Loucy (cell line): ENCODE measurements around the gene MED10.

ENCODE experiments used
- H2AFZ ChIP-seq: fragments of 200-600 bp; sonication (generic); 2 replicates; pipeline ENCODE4 v1.6.0; 2016; ENCODE audit warnings: antibody characterized with exemption, mild to moderate bottlenecking, low read length, moderate library complexity
- H3F3A ChIP-seq: fragments of 200-600 bp; 2 replicates; pipeline ENCODE4 v1.6.0; 2016; ENCODE audit warnings: antibody characterized with exemption, low read depth, mild to moderate bottlenecking
- H3K27me3 ChIP-seq: fragments of 200-600 bp; sonication (generic); 2 replicates; pipeline ENCODE4 v1.6.1; 2014; ENCODE audit warnings: low read length, mild to moderate bottlenecking; ENCODE audit not compliant: insufficient read depth, poor library complexity, severe bottlenecking
- H3K36me3 ChIP-seq: fragments of 200-600 bp; sonication (generic); 2 replicates; pipeline ENCODE4 v1.6.1; 2016; ENCODE audit warnings: low read length; ENCODE audit not compliant: insufficient read depth
- H3K4me1 ChIP-seq: fragments of 200-600 bp; sonication (generic); 2 replicates; pipeline ENCODE4 v1.5.1; 2014; ENCODE audit warnings: low read length, mild to moderate bottlenecking; ENCODE audit not compliant: insufficient read depth, poor library complexity, severe bottlenecking
- H3K4me2 ChIP-seq: fragments of 200-600 bp; sonication (generic); 2 replicates; pipeline ENCODE4 v1.6.0; 2014; ENCODE audit warnings: antibody characterized with exemption, low read length, low read depth, mild to moderate bottlenecking; ENCODE audit not compliant: poor library complexity, severe bottlenecking
- H3K4me3 ChIP-seq: fragments of 200-600 bp; sonication (generic); 2 replicates; pipeline ENCODE4 v1.5.1; 2014; ENCODE audit warnings: low read length, mild to moderate bottlenecking, mixed read lengths; ENCODE audit not compliant: poor library complexity, severe bottlenecking
- H3K79me2 ChIP-seq: fragments of 200-600 bp; sonication (generic); 2 replicates; pipeline ENCODE4 v1.6.1; 2014; ENCODE audit warnings: low read length; ENCODE audit not compliant: insufficient read depth
- H3K9ac ChIP-seq: fragments of 200-600 bp; sonication (generic); 2 replicates; pipeline ENCODE4 v1.6.0; 2014; ENCODE audit warnings: mild to moderate bottlenecking, low read depth, low read length, moderate library complexity; ENCODE audit not compliant: poor library complexity, severe bottlenecking
- H3K9me2 ChIP-seq: fragments of 200-600 bp; sonication (generic); replicated peaks from 2 replicates; pipeline ENCODE4 v1.6.1; 2016; ENCODE audit warnings: low read depth, low read length, mixed read lengths
- H3K9me3 ChIP-seq: fragments of 200-600 bp; sonication (generic); 2 replicates; pipeline ENCODE4 v1.6.1; 2014; ENCODE audit warnings: mild to moderate bottlenecking, antibody characterized with exemption, low read length, low read depth; ENCODE audit not compliant: insufficient read depth
- H4K20me1 ChIP-seq: fragments of 200-600 bp; sonication (generic); 2 replicates; pipeline ENCODE4 v1.6.0; 2014; ENCODE audit warnings: antibody characterized with exemption, low read length, mild to moderate bottlenecking; ENCODE audit not compliant: insufficient read depth, poor library complexity, severe bottlenecking
- CTCF ChIP-seq: fragments of 200-600 bp; sonication (generic); conservative IDR thresholded peaks from 2 replicates; pipeline ENCODE4 v1.5.1; 2014; ENCODE audit warnings: mild to moderate bottlenecking, antibody characterized with exemption, low read length
- EZH2phosphoT487 ChIP-seq: fragments of 200-600 bp; IDR thresholded peaks from 2 replicates; pipeline ENCODE4 v1.6.1; 2018; ENCODE audit warnings: antibody characterized with exemption, mild to moderate bottlenecking, moderate library complexity, borderline replicate concordance

The MED10 gene

GRCh38 chr5:6418679-6419276 lies 40.4 kb upstream of the MED10 start:
- no peaks in the 10 kb centered on the region for H3K9me2 ChIP-seq
- no peaks in the 10 kb centered on the region for H3K79me2 ChIP-seq
- no peak overlapping the region for H3K9ac ChIP-seq
- TF ChIP-seq CTCF (no peak), EZH2phosphoT487 (no peak)
- no peak overlapping the region for H3K4me2 ChIP-seq
- no peaks in the 10 kb centered on the region for H3K27me3 ChIP-seq
- no peak overlapping the region for H2AFZ ChIP-seq
- H3K4me3 ChIP-seq, result no peak overlapping the region
- H3K4me1 ChIP-seq, result no peaks in the 10 kb centered on the region
- H3K9me3 ChIP-seq, result no peaks in the 10 kb centered on the region; the same call in 1 of the 2 replicates
- H3F3A ChIP-seq, result no peaks in the 10 kb centered on the region
- H4K20me1 ChIP-seq, result no peaks in the 10 kb centered on the region
- H3K36me3 ChIP-seq, result no peaks in the 10 kb centered on the region

GRCh38 chr5:6417657-6418056 lies 39.3 kb upstream of the MED10 start:
- H3K4me2 ChIP-seq, result no peak overlapping the region
- H3K4me3 ChIP-seq, result no peak overlapping the region
- H4K20me1 ChIP-seq, result no peaks in the 10 kb centered on the region
- no peak overlapping the region for H2AFZ ChIP-seq
- H3K27me3 ChIP-seq, result no peaks in the 10 kb centered on the region
- H3K9me2 ChIP-seq, result no peaks in the 10 kb centered on the region
- no peaks in the 10 kb centered on the region for H3K4me1 ChIP-seq
- TF ChIP-seq EZH2phosphoT487 (no peak), CTCF (no peak)
- H3K9ac ChIP-seq, result no peak overlapping the region
- no peaks in the 10 kb centered on the region for H3K79me2 ChIP-seq
- H3K36me3 ChIP-seq, result no peaks in the 10 kb centered on the region
- no peaks in the 10 kb centered on the region; the same call in 1 of the 2 replicates for H3K9me3 ChIP-seq
- H3F3A ChIP-seq, result no peaks in the 10 kb centered on the region

GRCh38 chr5:6412811-6413210 lies 34.5 kb upstream of the MED10 start:
- Histone ChIP-seq H2AFZ (no peak overlapping the region), H3K9ac (no peak overlapping the region), H3K4me3 (no peak overlapping the region), H3K9me2 (no peaks in the 10 kb centered on the region), H3K79me2 (no peaks in the 10 kb centered on the region), H3K4me1 (no peaks in the 10 kb centered on the region), H3F3A (no peaks in the 10 kb centered on the region), H3K9me3 (peaks cover 3% of the 10 kb centered on the region; the same call in 1 of the 2 replicates), H4K20me1 (no peaks in the 10 kb centered on the region), H3K4me2 (no peak overlapping the region), H3K27me3 (no peaks in the 10 kb centered on the region), H3K36me3 (no peaks in the 10 kb centered on the region)
- no peak for TF ChIP-seq CTCF
- TF ChIP-seq EZH2phosphoT487, result no peak
